Calu3 (cell line): Measurements from ENCODE around the gene CACNA1C. TPM values are rescaled to one million over a fixed set of nuclear protein-coding genes. Genes with fewer than 3 reads are reported as not detected.

Experiments used
- BruUV-seq: library from RNA; stranded (reverse); fragments of 400-500 nt; replicated peaks from 2 replicates; lab custom pipeline; 2021; lab: Mats Ljungman, UMichigan
- CTCF ChIA-PET: fragments of 300-600 bp; sonication (Branson Sonifier 250); formaldehyde crosslinking; loops from one replicate; lab custom pipeline; 2022; ENCODE audit warnings: antibody characterized with exemption; lab: Charles Lee
- DNase-seq: peaks from one replicate; pipeline ENCODE4 v3.0.0; 2022
- H3K27ac Mint-ChIP-seq: one replicate; pipeline ENCODE4 v1.8.0; 2022; ENCODE audit warnings: mixed read lengths; ENCODE audit not compliant: unreplicated experiment
- H3K27me3 Mint-ChIP-seq: one replicate; pipeline ENCODE4 v1.8.0; 2022; ENCODE audit warnings: mixed read lengths; ENCODE audit not compliant: unreplicated experiment
- H3K36me3 Mint-ChIP-seq: one replicate; pipeline ENCODE4 v1.8.0; 2022; ENCODE audit warnings: mild to moderate bottlenecking, moderate library complexity, mixed read lengths; ENCODE audit not compliant: insufficient read depth, unreplicated experiment
- H3K4me1 Mint-ChIP-seq: one replicate; pipeline ENCODE4 v1.8.0; 2022; ENCODE audit warnings: mild to moderate bottlenecking, low read depth, mixed read lengths; ENCODE audit not compliant: unreplicated experiment
- H3K4me3 Mint-ChIP-seq: one replicate; pipeline ENCODE4 v1.8.0; 2022; ENCODE audit warnings: mild to moderate bottlenecking, low read depth, moderate library complexity, mixed read lengths; ENCODE audit not compliant: unreplicated experiment
- H3K9me3 Mint-ChIP-seq: one replicate; pipeline ENCODE4 v1.8.0; 2022; ENCODE audit warnings: low read depth, mixed read lengths; ENCODE audit not compliant: unreplicated experiment
- CTCF ChIP-seq: fragments of 200-600 bp; IDR thresholded peaks from one replicate; pipeline ENCODE4 v1.8.0; 2022; ENCODE audit warnings: antibody characterized with exemption; ENCODE audit not compliant: unreplicated experiment
- intact Hi-C: fragments of 100-400 bp; cut with micrococcal nuclease; formaldehyde crosslinking; loops from one replicate; pipeline ENCODE4 v1.10.0; 2022; ENCODE audit not compliant: unreplicated experiment
- total RNA-seq: library from RNA; stranded (reverse); gene quantifications from 2 replicates; pipeline ENCODE4 v1.2.3, GENCODE V29; 2022

CACNA1C gene
- total RNA-seq, 1 experiment from 2014 or later, result not detected

GRCh38 chr12:2261708-2262107, 208.9 kb downstream of the CACNA1C start:
- no peak for TF ChIP-seq CTCF
- Mint-ChIP-seq H3K36me3 (no peaks in the 10 kb centered on the region), H3K27me3 (peaks cover 27% of the 10 kb centered on the region), H3K4me3 (no peak overlapping the region), H3K4me1 (no peaks in the 10 kb centered on the region), H3K27ac (no peak overlapping the region), H3K9me3 (no peaks in the 10 kb centered on the region)
- no peak for DNase-seq
- CTCF ChIA-PET, result interaction anchor here (0.8 kb wide), 1 partner anchor 1857 kb away, joined by 3 read pairs; no protein-coding TSS in a partner anchor
- no TSS peak for BruUV-seq
- intact Hi-C loops, result no loop called here

DNA sequence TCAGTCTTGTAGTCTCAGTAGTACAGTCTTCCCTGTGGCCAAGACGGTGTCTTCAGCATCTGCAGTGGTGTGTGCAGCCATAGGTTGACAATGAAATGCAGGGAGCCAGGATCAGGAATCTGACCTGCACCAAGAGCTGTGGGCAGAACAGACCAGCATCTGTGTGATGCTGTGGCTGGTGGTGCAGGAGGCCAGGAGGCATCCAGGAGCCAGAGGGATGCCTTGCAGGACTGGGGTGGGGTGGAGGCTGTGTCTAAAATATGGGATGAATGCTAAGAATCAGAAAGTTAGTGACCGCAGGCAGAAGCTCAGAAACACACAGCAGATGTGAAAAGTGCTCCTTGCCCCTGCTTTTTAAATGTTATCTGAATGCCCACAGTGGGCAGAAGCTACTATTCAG, 209.7 kb downstream of the CACNA1C start:
- Mint-ChIP-seq H3K27ac (no peak overlapping the region), H3K4me1 (no peaks in the 10 kb centered on the region), H3K27me3 (peaks cover 26% of the 10 kb centered on the region), H3K36me3 (no peaks in the 10 kb centered on the region), H3K4me3 (no peak overlapping the region), H3K9me3 (no peaks in the 10 kb centered on the region)
- CTCF ChIA-PET, result interaction anchor here (1.4 kb wide), 1 partner anchor 21 kb away, joined by 3 read pairs; no protein-coding TSS in a partner anchor
- no peak for TF ChIP-seq CTCF
- no peak for DNase-seq
- intact Hi-C loops, result no loop called here
- BruUV-seq, result no TSS peak

DNA sequence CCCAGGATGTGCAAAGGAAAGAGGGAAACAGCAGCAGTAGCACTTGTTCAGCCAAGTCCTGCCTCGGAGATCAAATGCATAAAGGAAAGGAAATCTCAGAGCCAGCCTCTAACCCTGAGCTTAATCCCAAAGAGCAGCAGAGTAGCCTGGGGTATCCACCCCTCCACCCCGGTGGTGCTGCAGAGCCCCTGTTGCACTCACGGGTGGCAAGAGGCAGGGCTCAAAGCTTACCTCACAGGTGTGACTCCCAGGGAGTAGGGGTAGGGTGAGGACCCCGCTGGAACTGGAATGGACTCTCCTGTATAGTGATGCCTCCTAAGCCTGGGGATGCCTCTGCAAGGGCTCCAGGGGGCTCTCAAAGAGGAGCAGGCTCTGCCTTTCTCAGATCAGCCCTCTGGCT, 211.1 kb downstream of the CACNA1C start:
- H3K9me3 Mint-ChIP-seq, result no peaks in the 10 kb centered on the region
- no peak for TF ChIP-seq CTCF
- DNase-seq, result no peak
- no peak overlapping the region for H3K27ac Mint-ChIP-seq
- CTCF ChIA-PET, result interaction anchor here (0.6 to 1.4 kb wide), 2 partner anchors 19 to 28 kb away, joined by 3 read pairs; no protein-coding TSS in a partner anchor
- no TSS peak for BruUV-seq
- no peaks in the 10 kb centered on the region for H3K4me1 Mint-ChIP-seq
- no peaks in the 10 kb centered on the region for H3K36me3 Mint-ChIP-seq
- peaks cover 12% of the 10 kb centered on the region for H3K27me3 Mint-ChIP-seq
- intact Hi-C loops, result no loop called here
- no peak overlapping the region for H3K4me3 Mint-ChIP-seq

DNA sequence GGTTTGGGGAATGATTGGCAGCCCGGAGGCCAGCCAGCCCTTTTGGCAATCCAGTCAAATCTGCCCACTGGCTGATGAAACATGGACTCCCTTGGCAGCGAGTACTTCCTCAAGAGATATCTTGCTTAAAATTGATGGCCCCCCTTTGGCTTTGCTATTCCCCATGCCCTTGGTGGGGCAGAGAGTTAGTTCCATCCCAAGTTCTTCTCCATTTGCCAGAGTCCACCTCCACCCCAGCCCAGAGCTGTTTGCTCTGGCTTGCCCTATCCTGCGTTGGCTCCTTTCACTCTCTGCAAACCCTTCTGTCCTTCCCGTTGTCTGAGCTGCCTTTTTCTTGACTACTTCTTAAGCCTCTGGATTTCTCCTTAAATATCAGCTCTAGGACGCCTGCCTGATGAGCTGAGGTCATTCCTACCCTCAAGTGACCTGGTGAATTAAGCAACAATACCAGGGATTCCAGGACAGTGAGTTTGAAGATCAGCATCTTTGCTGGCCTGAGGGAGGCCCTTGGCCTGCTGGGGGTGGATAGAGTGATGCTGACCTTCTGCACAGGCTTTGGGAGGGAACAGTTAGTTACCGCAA, 212.0 kb downstream of the CACNA1C start:
- TF ChIP-seq CTCF, result no peak
- intact Hi-C loops, result no loop called here
- Mint-ChIP-seq H3K27ac (no peak overlapping the region), H3K4me3 (no peak overlapping the region), H3K36me3 (no peaks in the 10 kb centered on the region), H3K9me3 (no peaks in the 10 kb centered on the region), H3K27me3 (peaks cover 3% of the 10 kb centered on the region), H3K4me1 (no peaks in the 10 kb centered on the region)
- no peak for DNase-seq
- CTCF ChIA-PET, result no interaction called here
- no TSS peak for BruUV-seq
